K562 (cell line): Measurements from ENCODE around the gene MRPS15. TPM values are rescaled to one million over a fixed set of nuclear protein-coding genes. Genes with fewer than 3 reads are reported as not detected.

Experiments
- ATAC-seq: fragments of 200-7000 bp; cut with Tn5 transposase; 3 replicates; pipeline ENCODE4 v1.9.1; 2020; ENCODE audit warnings: moderate library complexity
- BruUV-seq: library from RNA; stranded (reverse); fragments of 400-500 nt; replicated peaks from 2 replicates; lab custom pipeline; 2021; lab: Mats Ljungman, UMichigan
- CTCF ChIA-PET: fragments of 300-600 bp; formaldehyde crosslinking; extraction: SDS; loops from one replicate; lab custom pipeline; 2021; ENCODE audit warnings: low intra/inter-chr PET ratio; lab: Yijun Ruan, JAX
- POLR2A ChIA-PET: fragments of 300-600, 350-650 bp; sonication (Branson Sonifier 250); formaldehyde crosslinking; extraction: SDS; loops from one replicate; lab custom pipeline; 2021; ENCODE audit warnings: antibody characterized with exemption, inconsistent platforms; lab: Yijun Ruan, JAX
- DNase-seq, 4 experiments: peaks; one replicate each; pipeline versions ENCODE4 v3.0.0 to v3.0.0-alpha.2; 2011 to 2018; ENCODE audit warnings: low spot score in 3 of 4, mixed read lengths in 3 of 4; ENCODE audit errors: extremely low read depth in 1 of 4
- FAIRE-seq: peaks from 2 replicates; lab custom pipeline; 2011; peaks lifted over from hg19 to GRCh38; lab: Jason Lieb, UNC
- H2AFZ ChIP-seq: 2 replicates; pipeline ENCODE4 v1.6.0; 2011; ENCODE audit warnings: low read depth, low read length, control low read depth, inconsistent platforms
- H3K27ac ChIP-seq: fragments of 200-600 bp; 3 replicates; pipeline ENCODE4 v1.8.0; 2011; ENCODE audit warnings: low read depth, mild to moderate bottlenecking, control low read depth, inconsistent platforms, low read length, moderate library complexity, mixed read lengths; ENCODE audit errors: extremely low read depth
- H3K27me3 ChIP-seq, 2 experiments: fragments of 300-600 bp in 1 of 2; 2 replicates in 1 of 2; 3 replicates in 1 of 2; pipeline versions ENCODE4 v1.6.0 to v1.8.0; 2011; ENCODE audit warnings: inconsistent platforms in 2 of 2, low read length in 2 of 2, mild to moderate bottlenecking in 1 of 2, mixed read lengths in 1 of 2, moderate library complexity in 1 of 2; ENCODE audit not compliant: control insufficient read depth in 2 of 2, insufficient read depth in 2 of 2
- H3K36me3 ChIP-seq: fragments of 300-600 bp; 3 replicates; pipeline ENCODE4 v1.8.0; 2011; ENCODE audit warnings: mild to moderate bottlenecking, low read length, inconsistent platforms; ENCODE audit not compliant: control insufficient read depth, insufficient read depth
- H3K4me1 ChIP-seq, 2 experiments: fragments of 200-600 bp in 1 of 2; replicated peaks in 1 of 2; 2 replicates in 1 of 2; 3 replicates in 1 of 2; pipeline versions ENCODE4 v1.5.1 to v1.8.0; 2011; ENCODE audit warnings: inconsistent platforms in 2 of 2, low read length in 2 of 2, mild to moderate bottlenecking in 1 of 2, mixed read lengths in 1 of 2, moderate library complexity in 1 of 2; ENCODE audit not compliant: control insufficient read depth in 2 of 2, insufficient read depth in 2 of 2
- H3K4me2 ChIP-seq: 2 replicates; pipeline ENCODE4 v1.6.1; 2011; ENCODE audit warnings: low read length, control low read depth, inconsistent platforms, mixed read lengths; ENCODE audit not compliant: insufficient read depth
- H3K4me3 ChIP-seq: fragments of 200-600 bp; sonication (generic), shearing (Covaris generic); 2 replicates; pipeline ENCODE4 v1.5.1; 2016; ENCODE audit warnings: control low read depth, inconsistent platforms
- H3K79me2 ChIP-seq: fragments of 200-600 bp; 3 replicates; pipeline ENCODE4 v1.8.0; 2011; ENCODE audit warnings: low read length, inconsistent platforms; ENCODE audit not compliant: control insufficient read depth, insufficient read depth
- H3K9ac ChIP-seq, 2 experiments: 2 replicates each; pipeline versions ENCODE4 v1.6.0 to v1.6.1; 2011; ENCODE audit warnings: low read depth in 2 of 2, low read length in 2 of 2, control low read depth in 1 of 2, inconsistent platforms in 1 of 2, mild to moderate bottlenecking in 1 of 2, mixed read lengths in 1 of 2; ENCODE audit not compliant: insufficient read depth in 1 of 2
- H3K9me1 ChIP-seq: one replicate; pipeline ENCODE4 v1.6.0; 2011; ENCODE audit warnings: inconsistent platforms, mild to moderate bottlenecking, low read length, moderate library complexity; ENCODE audit not compliant: control insufficient read depth, insufficient read depth
- H3K9me3 ChIP-seq: replicated peaks from 2 replicates; pipeline ENCODE4 v1.5.1; 2011; ENCODE audit warnings: low read depth, low read length, inconsistent platforms; ENCODE audit not compliant: control insufficient read depth, insufficient read depth
- H4K20me1 ChIP-seq: replicated peaks from 2 replicates; pipeline ENCODE4 v1.6.1; 2011; ENCODE audit warnings: low read length, inconsistent platforms, mixed read lengths; ENCODE audit not compliant: control insufficient read depth, insufficient read depth
- BRCA1 ChIP-seq, 2 experiments: fragments of 450-650 bp in 1 of 2; sonication (generic) in 1 of 2; formaldehyde crosslinking in 1 of 2; IDR thresholded peaks; 2 replicates each; pipeline versions ENCODE4 v1.5.0 to v1.6.1; 2017 to 2020; ENCODE audit warnings: mild to moderate bottlenecking in 1 of 2, missing genetic modification reagents in 1 of 2
- DEAF1 ChIP-seq: fragments of 450-650 bp; formaldehyde crosslinking; IDR thresholded peaks from 2 replicates; pipeline ENCODE4 v1.4.0; 2020; ENCODE audit warnings: mild to moderate bottlenecking, moderate library complexity
- E2F3 ChIP-seq: fragments of 250-450 bp; sonication (Bioruptor Pico); IDR thresholded peaks from 2 replicates; pipeline ENCODE4 v1.4.0; 2020; ENCODE audit warnings: mild to moderate bottlenecking
- HCFC1 ChIP-seq: IDR thresholded peaks from 2 replicates; pipeline ENCODE4 v1.6.1; 2012; ENCODE audit warnings: low read depth, low read length, improper control_type of control experiment
- JUN ChIP-seq, 2 experiments: sonication (generic) in 1 of 2; formaldehyde crosslinking in 1 of 2; IDR thresholded peaks; 2 replicates each; pipeline versions ENCODE4 v1.6.1 to v1.8.0; 2012 to 2022; ENCODE audit warnings: borderline replicate concordance in 2 of 2, mild to moderate bottlenecking in 2 of 2, improper control_type of control experiment in 1 of 2, low read depth in 1 of 2, low read length in 1 of 2, missing genetic modification reagents in 1 of 2
- RAD21 ChIP-seq, 2 experiments: fragments of 250-450 bp in 1 of 2; fragments of 450-650 bp in 1 of 2; sonication (Bioruptor Pico) in 1 of 2; formaldehyde crosslinking in 1 of 2; IDR thresholded peaks in 1 of 2; conservative IDR thresholded peaks in 1 of 2; 2 replicates each; pipeline versions ENCODE4 v1.4.0 to v1.8.0; 2020 to 2022; ENCODE audit warnings: mild to moderate bottlenecking in 2 of 2, moderate library complexity in 1 of 2
- SAFB2 ChIP-seq: fragments of 200-400 bp; formaldehyde crosslinking; IDR thresholded peaks from 2 replicates; pipeline ENCODE4 v1.6.1; 2018; ENCODE audit warnings: borderline replicate concordance, low read length, low read depth, moderate library complexity; ENCODE audit not compliant: severe bottlenecking
- SETDB1 ChIP-seq: IDR thresholded peaks from one replicate; pipeline ENCODE4 v1.6.1; 2012; ENCODE audit warnings: low read length, control low read depth, inconsistent platforms
- SMAD2 ChIP-seq: fragments of 150-350 bp; IDR thresholded peaks from 2 replicates; pipeline ENCODE4 v1.6.1; 2014; ENCODE audit warnings: low read depth, mild to moderate bottlenecking, low read length
- SRF ChIP-seq, 2 experiments: fragments of 250-450, 450-650 bp in 1 of 2; sonication (Bioruptor Pico) in 1 of 2; sonication (generic) in 1 of 2; formaldehyde crosslinking; IDR thresholded peaks; 2 replicates each; pipeline versions ENCODE4 v1.5.0 to v1.5.1; 2020 to 2022; ENCODE audit warnings: mild to moderate bottlenecking in 1 of 2, missing genetic modification reagents in 1 of 2
- ZBTB5 ChIP-seq: fragments of 450-650 bp; IDR thresholded peaks from 2 replicates; pipeline ENCODE4 v1.6.1; 2017; ENCODE audit warnings: antibody characterized with exemption
- ZNF398 ChIP-seq: fragments of 250-450 bp; sonication (Bioruptor Pico); IDR thresholded peaks from 2 replicates; pipeline ENCODE4 v1.8.0; 2021; ENCODE audit warnings: moderate library complexity, mild to moderate bottlenecking, inconsistent platforms
- ZNF431 ChIP-seq: sonication (generic); formaldehyde crosslinking; IDR thresholded peaks from 2 replicates; pipeline ENCODE4 v1.8.0; 2022; ENCODE audit warnings: mild to moderate bottlenecking, missing genetic modification reagents
- WGBS: fragments of 100-300 bp; shearing (Covaris generic); methylation state at CpG from one replicate; pipeline ENCODE4 v1.1.6; 2016; ENCODE audit warnings: low coverage, mixed read lengths; ENCODE audit not compliant: insufficient coverage; ENCODE audit errors: missing lambda C conversion rate; 5-methylcytosine and 5-hydroxymethylcytosine counted together
- in situ Hi-C: fragments of 300-500 bp; cut with MboI; formaldehyde crosslinking; loops from 4 replicates; pipeline ENCODE4 v1.15.0; 2018; ENCODE audit warnings: inconsistent platforms, mixed read lengths
- intact Hi-C: fragments of 100-400 bp; cut with micrococcal nuclease; formaldehyde crosslinking; loops from 2 replicates; pipeline ENCODE4 v1.14.2; 2022
- polyA plus RNA-seq, 8 experiments: library from polyadenylated mRNA; depleted of rRNA in 4 of 8; stranded (reverse) in 5 of 8; unstranded in 3 of 8; fragments of >200 nt; fragmentation: Nextera tagmentation in 2 of 8; fragmentation: Illumina TruSeq in 1 of 8; extraction: Ambion mirVana in 2 of 8; extraction: Trizol in 1 of 8; gene quantifications; 2 replicates each; pipeline versions ENCODE4 v1.2.1 to v1.2.3, GENCODE V29; 2011 to 2014; ENCODE audit warnings: inconsistent platforms in 1 of 8, missing spikeins in 1 of 8
- total RNA-seq, 7 experiments: library from RNA; depleted of rRNA in 6 of 7; stranded (reverse); fragments of >200 nt in 6 of 7; fragmentation: Illumina TruSeq in 2 of 7; extraction: Trizol in 2 of 7; gene quantifications; 2 replicates each; pipeline versions ENCODE4 v1.2.1 to v1.2.3, GENCODE V29; 2011 to 2021; ENCODE audit warnings: low replicate concordance in 1 of 7

The MRPS15 gene
- total and polyA plus RNA-seq, 9 of the 15 experiments (the other 6 are each of a cell fraction or from before 2014, with no cell fraction given): 62.9 to 286 (median 149) TPM

- TF ChIP-seq DEAF1: no peak
- TF ChIP-seq ZNF431 (CRISPR knock-in tag): no peak
- no peak for TF ChIP-seq E2F3 (CRISPR knock-in tag)
- no peak for TF ChIP-seq RAD21 (CRISPR knock-in tag; conservative IDR thresholded peaks at IDR 0.05 in 1 of 2, IDR thresholded peaks at IDR 0.05 in 1 of 2)
- TF ChIP-seq HCFC1: no peak
Observed at GRCh38 chr1:36455386-36455785, 8.8 kb downstream of the MRPS15 start (continued).

GRCh38 chr1:36453600-36454388 lies 10.4 kb downstream of the MRPS15 start:
- Histone ChIP-seq H3K27me3 (no peaks in the 10 kb centered on the region), H3K9me1 (no peaks in the 10 kb centered on the region), H2AFZ (no peak overlapping the region), H3K27ac (peak overlapping the region; percentile 7), H3K36me3 (peaks cover 47% of the 10 kb centered on the region), H3K9ac (no peak overlapping the region; a peak in 1 of 4 replicates), H3K4me3 (no peak overlapping the region), H3K4me2 (peak overlapping the region; percentile 2; the same call in 1 of the 2 replicates), H3K9me3 (no peaks in the 10 kb centered on the region), H4K20me1 (no peaks in the 10 kb centered on the region), H3K4me1 (peaks cover 15 to 17% of the 10 kb centered on the region in 2 experiments), H3K79me2 (no peaks in the 10 kb centered on the region)
- DNase-seq: no peak
- POLR2A ChIA-PET: interaction anchor here (0.8 to 4.0 kb wide), 6 partner anchors 9 to 66 kb away, joined by 3 to 37 read pairs (median 3); partner anchors contain the start of gene MRPS15
- CTCF ChIA-PET: no interaction called here
- peak; percentile 49 for FAIRE-seq
- no TSS peak for BruUV-seq
- ATAC-seq: peak; percentile 58
- 70% methylated on average over 6 of the region's 6 CpGs for WGBS
- intact Hi-C loops: no loop called here
- in situ Hi-C loops: no loop called here
- no peak for TF ChIP-seq ZBTB5
- no peak for TF ChIP-seq HCFC1
- TF ChIP-seq SETDB1: no peak
- no peak for TF ChIP-seq BRCA1 (IDR thresholded peaks at IDR 0.05)
- TF ChIP-seq BRCA1 (CRISPR knock-in tag; IDR thresholded peaks at IDR 0.05): no peak
- TF ChIP-seq SRF (CRISPR knock-in tag; IDR thresholded peaks at IDR 0.05): no peak
- no peak for TF ChIP-seq ZNF398 (CRISPR knock-in tag)
- TF ChIP-seq SMAD2: no peak
- TF ChIP-seq SAFB2: no peak
- no peak for TF ChIP-seq JUN (IDR thresholded peaks at IDR 0.05; ENCODE audit: borderline replicate concordance, low read depth, low read length)
- no peak for TF ChIP-seq JUN (CRISPR knock-in tag; IDR thresholded peaks at IDR 0.05; ENCODE audit: borderline replicate concordance)
